Stimulated activated CD8-positive, alpha-beta memory T cell treated with anti-CD3 and anti-CD28 coated beads, Interleukin-7, amount 100 ng/mL, for 1 hour (primary cell): ENCODE data around the gene AMH.

Experiments used
- DNase-seq, 2 donors: peaks; one replicate each; pipeline ENCODE4 v3.0.0-alpha.2; 2020; ENCODE audit warnings: low read depth in 2 of 2

Gene AMH

DNA sequence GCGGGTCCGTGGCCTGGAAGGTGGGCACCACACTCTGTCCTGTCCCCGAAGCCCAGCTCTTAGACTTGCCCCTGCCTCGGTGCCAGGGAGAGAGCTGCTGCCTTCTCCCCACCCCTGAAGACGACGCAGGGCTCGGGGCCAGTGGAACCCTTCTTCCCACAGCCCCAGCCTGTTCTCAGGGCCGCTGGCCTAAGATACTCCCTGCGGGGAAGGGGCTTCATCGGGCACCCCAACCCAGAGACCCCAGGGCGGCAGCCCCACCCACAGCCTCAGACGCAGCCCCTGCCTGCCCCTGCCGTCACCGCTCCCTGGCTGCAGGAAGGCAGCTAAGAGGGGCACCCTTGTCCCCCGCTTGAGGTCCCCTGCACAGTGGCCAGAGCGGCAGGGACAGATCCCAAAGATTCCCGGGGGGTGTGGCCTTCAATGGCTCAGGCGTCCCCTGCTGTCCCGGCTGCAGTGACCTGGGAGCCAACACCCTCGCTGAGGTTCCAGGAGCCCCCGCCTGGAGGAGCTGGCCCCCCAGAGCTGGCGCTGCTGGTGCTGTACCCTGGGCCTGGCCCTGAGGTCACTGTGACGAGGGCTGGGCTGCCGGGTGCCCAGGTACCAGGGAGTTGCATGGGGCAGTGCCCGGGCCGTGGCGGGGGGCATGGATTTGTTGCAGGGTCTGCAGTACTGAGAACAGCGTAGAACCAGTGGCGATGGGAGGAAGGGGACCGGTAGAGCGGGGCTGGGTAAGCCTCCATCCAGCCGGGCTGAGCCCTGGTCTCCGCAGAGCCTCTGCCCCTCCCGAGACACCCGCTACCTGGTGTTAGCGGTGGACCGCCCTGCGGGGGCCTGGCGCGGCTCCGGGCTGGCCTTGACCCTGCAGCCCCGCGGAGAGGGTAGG, 1.0 kb downstream of the AMH start:
- no peak for DNase-seq

- DNase-seq, result no peak
Observed at GRCh38 chr19:2250766-2251105, 1.6 kb downstream of the AMH start.

- DNase-seq, result no peak
Observed at GRCh38 chr19:2251106-2252054, 2.3 kb downstream of the AMH start.

DNA sequence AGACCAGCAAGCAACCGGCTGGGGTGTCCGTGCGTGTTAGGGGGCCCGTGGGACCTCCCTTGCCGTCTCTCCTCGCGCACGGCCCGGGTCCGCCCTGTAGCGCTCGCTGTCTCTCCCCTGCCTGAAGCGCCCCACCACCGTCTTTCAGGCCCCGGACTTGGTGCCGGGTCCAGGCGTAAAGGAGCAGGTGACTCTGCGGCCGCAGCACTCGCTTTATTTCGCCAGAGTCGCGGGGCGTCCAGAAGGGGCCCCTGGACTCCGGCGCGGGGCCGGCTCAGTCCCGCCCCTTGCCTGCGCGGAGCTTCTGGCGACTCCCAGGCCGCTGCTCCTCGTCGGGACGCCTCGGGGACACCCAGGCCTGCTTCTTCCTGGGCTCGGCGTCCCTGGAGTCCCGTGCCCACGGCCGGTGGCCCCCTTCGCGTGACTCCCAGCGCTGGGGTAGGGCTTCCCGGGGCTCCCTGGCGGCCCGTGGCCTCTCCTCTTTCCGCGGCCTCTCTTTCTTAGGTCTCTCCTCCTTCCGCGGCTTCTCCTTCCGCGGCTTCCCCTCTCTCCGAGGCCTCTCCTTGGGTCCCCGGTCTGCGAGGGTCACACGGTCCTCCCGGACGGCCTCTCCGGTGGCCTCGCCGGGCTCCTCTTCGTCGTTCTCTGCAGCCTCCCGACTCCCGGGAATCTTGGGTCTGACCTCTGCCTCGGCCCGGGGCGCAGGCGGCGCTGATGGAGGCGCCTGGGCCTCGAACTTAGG, 3.1 kb downstream of the AMH start:
- DNase-seq, result no peak

DNA sequence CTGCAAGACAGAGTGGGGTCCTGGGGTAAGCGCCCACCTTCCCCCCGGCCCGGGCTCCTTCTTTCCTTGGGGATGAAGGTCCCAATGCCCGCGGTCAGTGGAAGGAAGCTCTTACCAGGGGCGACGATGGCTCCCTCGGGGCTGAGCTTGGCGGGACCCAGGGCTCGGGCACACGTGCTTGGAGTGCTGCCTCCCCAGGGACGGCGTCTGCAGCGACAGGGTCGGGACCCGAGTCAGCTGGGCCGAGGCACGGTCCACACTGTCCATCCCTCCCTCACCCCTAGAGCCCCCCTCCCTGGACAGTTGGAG, 3.6 kb downstream of the AMH start:
- no peak for DNase-seq

GRCh38 chr19:2253106-2254063, 4.3 kb downstream of the AMH start:
- DNase-seq, result no peak

DNA sequence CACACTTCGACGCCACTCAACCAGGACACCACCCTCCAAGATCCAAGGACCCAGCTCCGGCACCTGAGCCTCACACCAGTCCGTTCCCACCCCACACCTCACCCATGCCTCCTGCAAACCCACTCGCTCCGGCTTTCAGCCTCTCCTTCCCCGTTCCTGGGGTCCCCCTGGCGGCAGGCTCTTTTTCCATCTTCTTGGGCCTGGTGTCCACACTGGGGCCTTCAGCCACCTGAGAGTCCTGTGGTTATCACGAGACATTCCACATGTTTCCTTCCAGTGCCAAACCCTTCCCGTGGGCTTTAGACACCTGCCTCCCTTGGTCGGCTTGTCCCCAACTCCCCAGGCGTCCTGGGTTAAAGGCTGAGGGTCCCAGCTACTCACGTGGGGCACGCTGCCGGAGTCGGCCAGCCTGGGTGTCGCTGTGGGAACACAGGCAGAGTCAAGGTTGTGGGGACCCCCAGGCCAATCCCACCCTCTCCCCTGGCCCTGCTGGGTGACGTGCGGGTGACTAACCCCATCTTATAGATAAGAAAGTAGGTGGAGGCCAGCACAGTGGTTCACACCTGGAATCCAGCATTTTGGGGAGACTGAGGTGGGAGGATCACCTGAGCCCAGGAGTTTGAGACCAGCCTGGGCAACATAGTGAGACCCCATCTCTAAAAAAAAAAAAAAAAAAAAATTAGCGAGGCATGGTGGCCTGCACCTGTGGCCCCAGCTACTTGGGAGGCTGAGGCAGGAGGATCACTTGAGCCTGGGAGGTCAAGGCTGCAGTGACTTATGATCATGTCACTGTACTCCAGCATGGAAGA, 5.1 kb downstream of the AMH start:
- no peak for DNase-seq

- DNase-seq, result no peak
Observed at GRCh38 chr19:2255112-2255845, 6.2 kb downstream of the AMH start.

- DNase-seq, result no peak
Observed at GRCh38 chr19:2255982-2256685, 7.0 kb downstream of the AMH start, which contains the start of gene JSRP1. Gene JSRP1 (minus strand): TSS chr19:2256417. CDS start chr19:2255314, 1,103 bp downstream.

DNA sequence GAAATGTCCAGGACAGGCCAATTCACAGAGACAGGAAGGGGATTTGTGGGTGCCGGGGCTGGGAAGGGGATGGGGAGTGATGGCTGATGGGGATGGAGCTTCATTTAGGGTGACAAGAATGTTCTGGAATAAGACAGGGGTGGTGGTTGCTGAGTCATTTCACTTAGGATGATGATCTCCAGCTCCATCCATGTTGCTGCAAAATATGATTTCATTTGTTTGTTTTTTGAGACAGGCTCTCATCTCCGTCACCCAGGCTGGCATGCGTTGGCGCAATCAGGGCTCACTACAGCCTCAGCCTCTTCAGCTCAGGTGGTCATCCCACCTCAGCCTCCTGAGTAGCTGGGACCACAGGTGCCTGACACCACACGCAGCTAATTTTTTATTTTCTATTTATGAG, 10.2 kb downstream of the AMH start:
- DNase-seq, result no peak

DNA sequence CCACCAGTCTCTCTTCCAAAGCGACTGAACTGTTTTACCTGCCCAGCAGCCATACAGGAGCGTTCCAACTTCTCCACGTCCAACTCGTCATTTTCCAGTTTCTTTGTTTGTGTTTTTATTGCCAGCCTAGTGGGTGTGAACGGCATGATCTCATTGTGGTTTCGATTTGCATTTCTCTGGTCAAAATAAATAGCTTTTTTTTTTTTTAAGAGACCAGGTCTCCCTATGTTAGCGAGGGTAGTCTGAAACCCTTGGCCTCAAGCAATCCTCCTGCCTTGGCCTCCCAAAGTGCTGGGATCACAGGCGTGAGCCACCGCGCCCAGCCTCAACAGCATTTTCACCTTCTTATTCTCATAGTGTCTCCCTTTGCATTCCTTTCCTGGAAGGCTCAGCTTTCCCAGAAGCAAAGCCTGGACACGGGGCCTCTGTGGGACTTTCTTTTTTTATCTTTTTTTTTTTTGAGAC, 11.2 kb downstream of the AMH start:
- no peak for DNase-seq

DNA sequence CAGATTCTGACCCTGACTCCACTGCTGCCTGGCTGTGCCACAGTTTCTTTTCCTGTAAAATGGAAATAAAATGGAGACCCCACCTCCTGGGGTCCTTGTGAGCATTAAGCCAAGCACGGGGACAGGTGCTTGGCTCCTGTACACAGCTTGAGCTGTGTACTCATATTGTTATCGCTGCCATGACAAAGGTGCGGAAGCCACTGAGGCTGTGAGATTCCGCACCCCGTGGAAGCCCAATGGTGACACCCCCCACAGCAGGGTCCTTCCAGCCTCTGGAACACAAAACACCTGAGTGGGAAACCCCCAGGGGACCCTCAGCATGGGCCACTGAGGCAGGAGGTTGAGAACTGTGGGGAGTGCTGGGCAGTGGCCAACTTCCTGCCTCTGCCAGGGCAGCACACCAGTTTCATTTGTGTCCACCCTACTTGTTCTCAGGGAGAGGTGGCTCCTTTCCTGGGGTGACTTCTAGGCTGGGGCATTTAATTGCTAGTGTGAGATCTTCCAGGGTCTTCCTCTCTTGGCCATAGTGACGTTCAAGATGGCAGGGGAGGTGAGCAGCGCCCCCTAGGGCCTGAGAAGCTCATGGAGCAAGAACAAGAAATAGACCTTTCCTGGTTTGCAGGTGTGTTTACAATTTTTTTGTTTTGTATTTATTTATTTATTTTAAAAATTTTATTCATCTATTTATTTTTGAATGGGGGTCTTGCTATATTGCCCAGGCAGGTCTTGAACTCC, 12.5 kb downstream of the AMH start:
- no peak for DNase-seq

DNA sequence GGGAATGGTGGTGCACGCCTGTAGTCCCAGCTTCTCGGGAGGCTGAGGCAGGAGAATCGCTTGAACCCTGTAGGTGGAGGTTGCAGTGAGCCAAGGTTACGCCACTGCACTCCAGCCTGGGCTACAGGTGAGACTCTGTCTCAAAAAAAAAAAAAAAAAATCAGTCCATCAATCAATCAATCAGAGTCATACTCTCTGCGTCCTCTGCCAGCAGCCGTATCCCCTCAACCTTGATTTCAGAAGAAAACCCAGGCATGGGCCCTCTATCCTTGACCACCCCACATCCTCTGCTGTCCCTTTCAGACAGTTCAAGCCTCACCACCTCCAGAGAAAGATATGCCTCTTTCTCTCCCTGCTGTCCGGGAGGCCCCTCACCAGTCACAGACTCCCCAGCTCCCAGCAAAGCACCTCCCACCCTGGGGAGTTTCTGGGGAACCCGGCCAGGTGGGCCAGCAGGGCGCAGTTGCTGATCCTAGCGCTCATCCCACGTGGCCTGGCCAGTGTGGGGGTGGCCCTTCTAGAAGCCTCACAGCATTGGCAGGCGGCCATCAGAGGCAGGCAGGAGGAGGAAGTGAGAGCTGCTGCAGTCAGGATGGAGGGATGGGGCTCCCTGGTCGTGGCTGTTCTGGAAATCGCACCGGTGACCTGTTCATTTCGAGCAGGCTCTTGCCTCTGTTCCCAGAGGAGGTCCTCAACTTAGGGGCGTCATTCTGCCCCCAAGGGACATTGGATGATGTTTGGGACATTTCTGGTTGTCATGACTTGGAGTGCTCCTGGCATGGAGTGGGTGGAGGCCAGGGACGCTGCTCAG, 17.3 kb downstream of the AMH start:
- DNase-seq, result no peak

- DNase-seq, result no peak
Observed at GRCh38 chr19:2268480-2268830, 19.3 kb downstream of the AMH start.

DNA sequence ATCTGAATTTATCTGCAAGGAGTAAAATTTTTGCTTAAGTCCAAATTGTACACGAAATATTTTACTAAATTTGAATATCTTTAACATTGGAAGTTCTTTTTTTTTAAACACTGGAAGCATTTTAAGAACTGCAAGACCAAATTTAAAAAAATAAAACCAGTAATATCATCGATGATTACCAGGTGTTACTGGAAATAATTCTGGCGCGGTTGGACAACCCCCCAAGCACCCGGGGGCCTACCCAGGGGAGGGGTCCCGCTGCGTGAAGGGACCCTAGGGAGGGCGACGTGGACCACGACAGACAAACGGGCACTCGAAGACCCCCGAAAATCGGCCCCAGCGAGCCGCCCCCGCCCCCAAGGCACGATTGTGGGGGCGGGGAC, 19.7 kb downstream of the AMH start:
- no peak for DNase-seq

DNA sequence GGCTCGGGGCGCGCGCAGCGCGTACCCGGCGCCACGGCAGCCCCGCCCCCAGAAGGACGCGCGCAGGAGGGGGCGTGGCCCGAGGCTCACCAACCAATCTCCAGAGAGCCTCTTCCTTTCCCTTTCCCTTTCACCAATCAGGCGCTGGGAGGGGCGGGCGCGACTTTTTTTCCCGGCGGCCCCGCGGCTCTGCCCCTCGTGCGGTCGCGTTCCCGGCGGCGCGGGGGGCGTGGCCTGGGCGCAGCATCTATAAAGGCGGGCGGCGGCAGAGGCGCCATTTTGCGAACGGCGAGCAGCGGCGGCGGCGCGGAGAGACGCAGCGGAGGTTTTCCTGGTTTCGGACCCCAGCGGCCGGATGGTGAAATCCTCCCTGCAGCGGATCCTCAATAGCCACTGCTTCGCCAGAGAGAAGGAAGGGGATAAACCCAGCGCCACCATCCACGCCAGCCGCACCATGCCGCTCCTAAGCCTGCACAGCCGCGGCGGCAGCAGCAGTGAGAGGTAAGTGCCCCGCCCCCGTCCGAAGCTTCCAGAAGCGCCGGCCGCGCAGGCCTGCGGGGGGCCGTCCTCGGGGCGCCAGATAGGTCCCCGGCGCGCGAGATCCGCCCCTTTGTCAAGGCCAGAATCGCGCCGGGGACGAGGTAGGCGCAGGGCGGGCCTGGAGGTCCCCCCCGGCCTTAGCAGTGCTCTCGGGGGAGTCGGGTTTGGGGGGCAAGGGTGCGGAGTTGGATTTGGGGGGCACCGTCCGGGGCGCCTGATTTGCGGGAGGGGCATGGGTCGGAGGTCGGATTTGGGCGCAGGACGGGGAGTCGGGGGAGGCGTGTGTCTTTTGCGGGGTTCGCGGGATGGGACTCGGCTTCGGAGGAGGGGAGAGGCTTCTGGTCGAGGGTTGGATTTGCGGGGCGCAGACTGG, 20.4 kb downstream of the AMH start:
- DNase-seq, result peak; percentile 98

GRCh38 chr19:2270157-2270422, 21.0 kb downstream of the AMH start:
- no peak for DNase-seq
